ENCODE data around the gene ALAS1.

DNA sequence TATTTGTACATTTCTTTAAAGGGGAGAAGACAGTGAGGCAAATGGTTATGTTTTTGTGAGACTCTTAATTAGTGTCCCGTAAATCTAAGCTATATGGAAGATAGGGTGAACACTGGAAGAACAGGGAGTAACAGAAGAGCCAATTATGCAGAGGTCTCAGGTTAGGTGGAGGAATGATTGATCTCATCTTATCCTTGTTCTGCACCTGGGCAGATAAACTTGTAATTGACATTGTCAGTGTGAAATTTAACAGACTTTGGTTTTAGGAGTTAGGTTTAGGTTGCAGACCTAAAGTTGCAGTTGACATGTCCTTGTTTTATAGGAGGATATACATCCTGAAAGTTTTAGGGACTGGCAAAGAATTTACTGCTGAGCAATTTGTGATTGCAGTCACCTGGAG, 44.1 kb downstream of the ALAS1 start:
- TF ChIP-seq, protein P1, sequence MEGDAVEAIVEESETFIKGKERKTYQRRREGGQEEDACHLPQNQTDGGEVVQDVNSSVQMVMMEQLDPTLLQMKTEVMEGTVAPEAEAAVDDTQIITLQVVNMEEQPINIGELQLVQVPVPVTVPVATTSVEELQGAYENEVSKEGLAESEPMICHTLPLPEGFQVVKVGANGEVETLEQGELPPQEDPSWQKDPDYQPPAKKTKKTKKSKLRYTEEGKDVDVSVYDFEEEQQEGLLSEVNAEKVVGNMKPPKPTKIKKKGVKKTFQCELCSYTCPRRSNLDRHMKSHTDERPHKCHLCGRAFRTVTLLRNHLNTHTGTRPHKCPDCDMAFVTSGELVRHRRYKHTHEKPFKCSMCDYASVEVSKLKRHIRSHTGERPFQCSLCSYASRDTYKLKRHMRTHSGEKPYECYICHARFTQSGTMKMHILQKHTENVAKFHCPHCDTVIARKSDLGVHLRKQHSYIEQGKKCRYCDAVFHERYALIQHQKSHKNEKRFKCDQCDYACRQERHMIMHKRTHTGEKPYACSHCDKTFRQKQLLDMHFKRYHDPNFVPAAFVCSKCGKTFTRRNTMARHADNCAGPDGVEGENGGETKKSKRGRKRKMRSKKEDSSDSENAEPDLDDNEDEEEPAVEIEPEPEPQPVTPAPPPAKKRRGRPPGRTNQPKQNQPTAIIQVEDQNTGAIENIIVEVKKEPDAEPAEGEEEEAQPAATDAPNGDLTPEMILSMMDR (IDR thresholded peaks at IDR 0.05), result no peak
- TF ChIP-seq POLR2A (IDR thresholded peaks at IDR 0.05), result no peak

Data from body of pancreas (tissue), 4 donors.